Inferior parietal cortex (tissue), 1 donor: ENCODE results near the gene PHACTR1.
"Not testable (repeated sequence)": the region's sequence is repeated elsewhere in the genome, so short reads cannot be mapped to it uniquely, and the experiment has no call there.

Source experiments
- DNase-seq: peaks from one replicate; pipeline ENCODE4 v3.0.0-alpha.2; 2016; ENCODE audit errors: extremely low spot score

The PHACTR1 gene

DNA sequence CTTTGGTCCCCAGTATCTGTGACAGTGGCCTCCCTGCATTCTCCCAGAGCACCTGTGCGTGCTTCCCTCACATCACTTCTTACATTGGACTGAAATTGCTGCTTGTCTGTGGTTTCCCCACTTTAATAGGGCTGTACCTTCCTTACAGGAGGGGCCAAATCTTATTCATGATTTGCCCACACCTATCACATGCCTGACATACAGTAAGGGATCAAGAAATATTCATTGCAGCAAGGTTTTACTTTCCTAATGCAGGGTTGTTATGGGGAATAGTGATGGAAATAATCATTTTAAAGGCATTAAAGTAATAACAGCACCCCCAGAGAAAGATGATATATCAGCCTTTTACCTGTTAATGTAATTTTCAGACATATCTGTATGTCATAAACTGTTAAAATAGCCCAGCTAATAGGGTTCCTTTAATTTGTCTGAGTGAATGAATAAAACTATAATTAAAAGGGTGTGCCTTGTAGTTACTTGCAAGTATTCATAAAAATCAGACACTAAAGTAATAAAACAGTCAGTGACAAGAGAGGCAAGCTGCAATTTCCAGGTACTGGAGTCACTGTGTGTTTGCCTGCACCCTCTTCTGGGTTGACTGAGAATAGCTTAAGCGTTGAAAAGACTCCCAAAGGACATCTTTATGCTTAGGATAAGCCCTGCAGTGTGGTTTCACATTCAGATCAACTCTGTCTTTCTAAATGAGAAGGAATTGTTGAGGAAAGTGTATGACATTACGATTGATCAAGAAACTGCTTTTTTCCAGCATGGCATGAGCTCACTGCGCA lies 182.7 kb downstream of the PHACTR1 start:
- no peak for DNase-seq

DNA sequence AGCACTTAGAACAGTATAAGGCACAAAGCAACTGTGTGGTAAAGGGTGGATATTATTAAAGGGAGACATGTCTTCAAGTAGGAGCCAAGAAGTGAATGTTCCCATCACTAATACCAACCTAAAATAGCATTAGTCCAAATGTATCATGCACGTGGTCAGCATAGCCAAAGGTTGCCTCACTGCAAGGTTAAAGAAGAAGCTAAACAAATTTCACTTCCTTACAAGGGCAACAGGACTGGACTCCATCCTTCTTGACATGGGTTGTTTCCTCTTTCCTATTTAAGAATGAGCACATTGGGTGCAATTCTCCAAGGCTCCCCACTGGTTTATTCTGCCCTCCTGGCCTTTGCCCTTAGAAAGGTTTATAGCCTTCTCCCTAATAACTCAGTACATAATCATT lies 186.7 kb downstream of the PHACTR1 start:
- DNase-seq, result no peak

DNA sequence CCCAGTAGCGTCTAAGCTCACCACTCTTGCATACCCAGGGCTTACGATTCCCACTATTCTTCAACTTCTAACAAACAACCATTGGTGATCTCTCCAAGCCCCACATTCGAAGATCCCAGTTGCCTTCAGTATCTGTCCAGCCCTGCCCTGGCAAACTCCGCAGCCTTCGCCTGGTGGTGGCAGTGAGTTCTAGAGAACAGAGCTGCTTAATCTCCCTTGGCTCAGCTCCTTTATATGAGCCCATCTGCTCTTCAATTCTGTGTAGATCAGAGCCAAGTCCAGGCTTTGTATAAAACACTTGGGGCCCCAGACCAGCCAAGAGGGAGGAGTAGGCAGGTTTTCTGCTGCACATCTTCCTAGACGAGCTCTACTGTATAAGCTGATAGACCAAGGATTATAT lies 193.3 kb downstream of the PHACTR1 start:
- no peak for DNase-seq

DNA sequence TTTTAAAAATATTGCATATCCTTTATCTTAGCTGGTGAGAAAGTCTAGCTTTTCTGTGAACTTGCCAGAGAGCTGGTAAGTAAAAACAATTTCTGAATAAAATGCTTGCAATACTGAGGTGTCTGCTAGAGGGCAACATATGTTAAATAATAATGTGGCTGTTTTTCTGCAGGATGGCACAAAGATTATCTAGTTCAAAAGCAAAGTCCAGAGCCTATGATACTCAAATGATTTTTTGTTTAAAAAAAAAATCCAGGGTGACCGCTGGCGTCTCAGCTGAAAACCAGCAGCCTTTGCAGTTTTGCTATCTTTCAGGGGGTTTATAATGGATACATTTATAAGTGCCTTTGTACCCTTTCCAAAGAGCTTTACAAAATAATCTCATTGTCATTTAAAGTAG lies 194.9 kb downstream of the PHACTR1 start:
- peak; percentile 82 for DNase-seq

DNA sequence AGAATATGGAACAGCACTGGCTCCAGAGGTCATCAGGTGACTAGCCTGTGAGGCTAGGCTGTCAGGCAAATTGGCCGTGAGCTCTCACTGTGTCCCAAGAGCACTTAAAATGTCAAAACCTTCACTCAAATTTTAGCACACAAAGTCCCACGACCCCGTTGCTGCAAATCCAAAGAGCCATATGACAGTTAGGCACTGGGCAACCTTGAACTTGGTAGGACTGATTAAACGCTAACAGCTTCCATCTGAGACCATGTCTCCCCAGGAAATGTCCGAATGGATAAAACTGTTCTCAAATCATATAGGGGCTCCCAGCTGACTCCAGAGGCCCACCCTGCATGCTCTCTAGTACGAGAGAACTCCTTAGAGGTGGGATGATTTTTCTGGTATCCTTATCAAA lies 196.6 kb downstream of the PHACTR1 start:
- DNase-seq, result no peak

DNA sequence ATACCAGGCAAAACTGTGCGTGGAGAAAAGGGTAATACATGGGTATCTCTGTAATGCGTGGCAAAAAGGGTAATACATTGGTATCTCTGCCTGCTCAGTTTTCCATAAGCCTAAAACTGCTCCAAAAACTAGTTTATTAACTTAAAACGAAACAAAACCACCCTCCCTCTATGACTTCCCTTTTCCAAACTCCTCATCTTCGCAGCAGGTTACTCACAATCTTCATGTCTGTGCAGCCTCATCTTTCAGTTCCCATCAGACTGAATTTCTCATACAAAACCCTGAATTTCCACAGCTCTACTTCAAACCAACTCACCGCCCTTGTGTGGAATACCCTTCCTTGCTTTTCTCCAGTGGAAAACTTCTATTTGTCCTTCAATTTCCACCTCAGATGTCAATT lies 199.4 kb downstream of the PHACTR1 start:
- DNase-seq, result no peak

DNA sequence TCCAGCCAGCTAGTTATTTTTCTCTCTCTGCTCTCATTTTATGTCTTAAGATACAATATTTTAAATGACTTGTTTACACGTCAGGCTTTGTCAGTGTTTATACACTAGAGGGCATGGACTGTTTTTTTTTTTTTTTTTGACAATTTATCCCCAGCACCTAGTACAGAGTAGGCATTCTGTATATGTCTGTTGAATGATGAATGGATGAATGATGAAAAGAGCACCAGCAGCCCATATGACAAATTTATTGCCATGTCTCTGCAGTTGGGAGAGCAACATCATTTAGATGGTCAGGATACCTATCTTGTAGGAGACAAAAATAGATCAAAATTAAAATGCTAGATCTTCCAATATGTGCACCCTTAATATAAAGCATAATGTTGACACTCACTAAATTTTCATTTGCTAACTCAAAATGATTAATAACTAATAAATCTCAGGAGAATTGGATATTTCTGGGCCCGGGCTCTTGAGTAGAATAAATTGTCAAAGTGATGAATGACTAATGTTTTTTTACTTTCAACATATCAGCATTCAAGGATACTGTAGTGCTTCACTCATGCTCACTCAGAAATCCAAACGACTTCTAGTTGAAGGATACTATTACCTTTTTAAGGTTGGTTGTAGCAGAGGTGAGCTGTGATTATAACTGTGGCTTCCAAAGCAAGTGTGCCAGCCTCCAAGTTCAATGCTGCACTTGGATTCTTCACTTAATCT lies 200.0 kb downstream of the PHACTR1 start:
- no peak for DNase-seq

DNA sequence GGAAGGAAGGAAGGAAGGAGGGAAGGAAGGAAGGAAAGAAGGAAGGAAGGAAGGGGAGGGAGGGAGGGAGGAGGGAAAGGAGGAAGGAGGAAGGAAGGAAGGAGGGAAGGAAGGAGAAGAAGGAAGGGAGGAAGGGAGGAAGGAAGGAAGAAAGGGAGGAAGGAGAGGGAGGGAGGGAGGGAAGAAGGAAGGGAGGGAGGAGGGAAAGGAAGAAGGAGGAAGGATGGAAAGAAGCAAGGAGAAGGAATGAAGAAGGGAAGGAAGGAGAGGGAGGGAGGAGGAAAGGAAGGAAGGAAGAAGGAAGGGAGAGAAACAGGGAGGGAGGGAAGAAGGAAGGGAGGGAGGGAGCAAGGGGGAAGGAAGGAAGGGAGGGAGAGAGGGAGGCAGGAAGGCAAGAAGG lies 204.9 kb downstream of the PHACTR1 start:
- DNase-seq, result no peak

DNA sequence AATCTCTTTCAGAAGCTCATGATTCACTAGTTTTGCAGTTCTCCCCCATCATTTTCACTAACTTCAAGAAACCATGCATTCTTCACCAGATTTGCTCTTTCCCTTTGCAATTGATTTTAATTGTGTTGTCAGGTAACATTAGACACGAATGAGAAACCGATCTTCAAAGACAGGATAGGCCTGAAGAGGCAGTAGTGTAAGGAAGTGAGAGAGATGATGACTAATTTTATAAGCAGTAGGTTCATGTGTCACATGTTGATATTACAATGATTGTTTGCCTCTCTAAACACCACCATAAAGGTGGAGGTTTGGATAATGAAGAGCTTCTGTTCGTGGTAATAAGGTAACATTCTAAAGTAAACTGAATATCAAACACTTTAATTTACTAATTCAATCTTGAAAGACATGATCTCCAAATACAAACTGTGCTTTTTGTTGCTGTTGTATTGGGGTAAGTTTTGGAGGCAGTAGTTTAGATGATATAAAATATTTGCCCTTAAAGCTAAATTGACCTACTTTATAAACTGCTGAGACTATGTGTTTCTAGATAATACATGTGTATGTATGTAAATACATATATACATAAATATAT lies 207.2 kb downstream of the PHACTR1 start:
- DNase-seq, result no peak

DNA sequence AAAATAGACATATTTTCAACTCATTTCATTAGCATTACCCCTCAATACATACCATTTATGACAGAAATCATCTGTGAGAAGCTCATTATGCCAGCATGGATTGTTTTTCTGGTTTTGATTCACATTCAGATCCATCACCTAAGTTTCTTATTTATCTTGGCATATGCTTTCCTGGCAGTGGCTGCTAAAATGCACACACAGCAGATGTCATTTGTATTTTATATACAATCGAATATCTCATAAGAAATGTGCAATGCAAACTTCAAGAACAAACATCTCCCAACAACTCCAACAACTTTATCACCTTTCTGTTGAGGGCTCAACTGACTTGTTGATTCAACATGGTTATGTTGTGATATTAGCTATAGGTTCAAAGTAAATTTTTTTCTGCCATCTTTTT lies 208.3 kb downstream of the PHACTR1 start:
- no peak for DNase-seq

DNA sequence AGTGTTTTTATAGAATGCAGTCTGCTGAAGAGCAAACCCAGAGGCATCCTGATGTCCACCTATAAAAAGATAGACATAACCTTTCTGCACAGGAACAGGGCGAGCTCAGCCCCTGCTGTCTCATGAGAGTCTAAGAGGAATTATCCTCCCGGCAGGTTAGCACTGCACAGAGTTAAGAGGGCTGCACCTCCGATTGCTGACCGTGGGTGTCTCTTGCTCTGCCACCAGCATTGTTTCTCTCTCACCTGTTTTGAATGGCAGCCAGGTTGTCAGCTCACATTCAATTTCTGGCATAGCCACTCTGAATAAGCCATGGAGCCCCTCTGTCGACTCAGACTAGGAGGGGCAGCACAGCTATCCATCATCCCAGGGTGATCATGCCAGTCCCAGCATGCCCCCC lies 211.2 kb downstream of the PHACTR1 start:
- DNase-seq, result no peak

DNA sequence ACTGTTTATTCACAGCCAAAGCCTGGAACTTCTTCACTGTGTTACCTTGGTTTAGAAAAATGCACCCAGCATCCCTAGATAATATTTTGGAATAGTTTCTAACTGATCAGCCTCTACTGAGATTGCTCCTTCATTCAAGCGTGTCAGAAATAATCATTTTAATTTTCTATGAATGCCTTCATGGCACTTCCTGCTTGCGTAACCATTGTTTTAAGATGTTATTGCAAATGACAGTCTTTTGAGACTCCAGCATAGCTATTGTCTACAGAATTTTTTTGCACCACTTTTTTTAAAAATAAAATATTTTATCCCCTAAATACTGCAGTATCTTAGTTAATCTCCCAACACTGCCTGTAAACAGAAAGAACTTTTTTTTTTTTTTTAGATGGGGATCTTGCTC lies 213.1 kb downstream of the PHACTR1 start:
- no peak for DNase-seq

DNA sequence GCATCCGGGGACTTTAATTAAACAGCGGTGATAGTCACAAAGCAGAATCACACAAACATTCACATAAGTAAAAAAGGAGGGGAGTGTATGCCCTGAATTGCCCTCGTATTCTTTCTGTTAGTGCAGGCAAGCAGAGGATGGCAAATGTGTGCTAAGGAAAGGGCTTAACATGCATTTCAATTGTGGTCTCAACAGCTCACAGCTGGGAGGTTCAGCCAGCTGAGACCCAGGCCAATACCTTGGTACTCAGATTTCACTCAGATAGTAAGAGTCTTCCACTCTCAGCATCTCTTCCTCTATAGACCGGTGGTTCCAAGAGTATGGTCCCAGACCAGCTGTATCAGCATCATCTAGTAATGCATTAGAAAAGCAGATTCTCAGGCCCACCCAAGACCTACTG lies 215.1 kb downstream of the PHACTR1 start:
- DNase-seq, result no peak

DNA sequence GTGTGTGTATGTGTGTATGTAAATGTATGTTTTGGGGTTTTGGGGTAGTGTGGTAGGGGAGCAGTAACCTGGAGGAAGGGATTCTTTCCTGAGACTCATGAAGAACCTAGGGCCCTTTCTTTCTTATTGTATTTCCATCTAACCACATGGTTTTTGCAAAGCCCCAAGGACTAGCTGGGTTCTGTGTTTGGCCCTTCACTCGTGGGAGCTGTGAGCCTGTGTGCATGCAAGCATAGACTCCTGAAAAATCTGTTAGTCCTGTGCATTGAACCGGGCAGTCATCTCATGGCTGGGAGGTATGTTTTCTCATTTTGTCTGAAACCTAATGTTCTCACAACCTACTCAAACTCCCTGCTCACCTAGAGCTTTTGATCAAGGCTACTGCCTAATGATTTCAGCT lies 219.1 kb downstream of the PHACTR1 start:
- DNase-seq, result no peak

DNA sequence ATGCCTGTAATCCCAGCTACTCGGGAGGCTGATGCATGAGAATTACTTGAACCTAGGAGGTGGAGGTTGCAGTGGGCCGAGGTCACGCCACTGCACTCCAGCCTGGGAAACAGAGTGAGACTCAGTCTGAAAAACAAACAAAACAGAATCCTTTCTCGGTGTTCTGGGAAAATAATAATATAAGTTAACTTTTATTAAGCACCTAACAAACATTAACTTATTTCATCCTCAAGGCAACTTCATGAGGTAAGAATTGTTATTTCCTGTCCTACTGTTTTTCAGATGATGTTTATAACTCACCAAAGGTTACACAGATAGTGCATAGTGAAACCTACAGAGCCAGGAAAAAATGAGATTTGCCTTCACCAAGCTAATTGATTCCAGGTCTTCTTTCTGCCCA lies 221.4 kb downstream of the PHACTR1 start:
- DNase-seq, result no peak

DNA sequence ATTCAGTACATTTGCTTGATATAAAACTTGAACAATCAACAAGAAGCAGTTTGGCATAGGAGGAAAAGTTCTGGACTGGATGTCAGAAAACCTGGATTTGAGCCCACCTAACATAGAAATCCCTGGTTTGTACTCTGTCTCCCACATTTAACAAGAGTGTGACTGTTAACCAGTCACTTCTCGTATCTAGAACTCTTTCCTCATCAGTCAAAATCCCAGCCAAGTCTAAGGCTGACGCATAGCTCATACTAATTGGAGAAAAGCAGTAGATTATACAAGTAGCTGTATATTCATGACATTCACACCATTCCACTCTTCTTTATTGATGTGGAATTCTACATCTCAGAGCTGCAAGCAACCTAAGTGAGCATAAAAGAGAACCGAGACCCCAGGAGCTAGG lies 222.7 kb downstream of the PHACTR1 start:
- no peak for DNase-seq

DNA sequence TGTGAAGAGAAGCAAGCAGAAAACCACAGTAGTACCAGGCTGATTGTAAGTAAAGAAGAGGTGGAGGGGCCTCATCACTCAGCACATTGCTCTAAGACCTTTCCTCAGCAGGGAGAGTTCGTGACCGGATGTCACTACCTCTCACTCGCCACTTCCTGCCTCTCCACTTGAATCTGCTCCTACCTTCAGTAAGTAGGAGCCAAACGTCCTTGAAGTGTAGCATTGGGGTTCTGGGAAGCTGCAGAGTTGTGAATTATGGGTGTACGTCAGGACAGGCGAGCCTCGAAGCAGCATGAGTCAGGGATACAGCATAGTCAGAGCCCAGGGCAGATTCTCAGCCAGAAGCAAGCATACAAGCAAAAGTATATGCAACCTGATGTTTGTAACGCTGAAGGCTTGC lies 224.9 kb downstream of the PHACTR1 start:
- no peak for DNase-seq

DNA sequence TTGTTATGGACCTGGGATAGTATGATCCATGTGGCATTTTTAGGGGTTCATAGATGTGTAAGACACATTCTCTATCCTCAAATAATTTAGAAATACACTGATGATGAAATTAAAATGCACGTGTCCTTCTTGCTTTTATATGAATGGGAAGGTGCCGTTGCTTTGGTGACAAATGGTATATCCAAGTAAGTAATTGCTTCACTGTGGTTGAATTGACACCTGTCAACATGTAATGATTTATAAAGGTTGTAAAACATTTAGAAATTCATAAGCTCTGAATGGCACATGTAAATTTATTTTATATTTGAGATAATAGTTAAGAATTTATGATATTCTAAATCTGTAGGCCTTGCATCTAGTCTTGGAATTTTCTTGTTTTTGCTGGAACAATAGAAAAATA lies 227.0 kb downstream of the PHACTR1 start:
- no peak for DNase-seq

DNA sequence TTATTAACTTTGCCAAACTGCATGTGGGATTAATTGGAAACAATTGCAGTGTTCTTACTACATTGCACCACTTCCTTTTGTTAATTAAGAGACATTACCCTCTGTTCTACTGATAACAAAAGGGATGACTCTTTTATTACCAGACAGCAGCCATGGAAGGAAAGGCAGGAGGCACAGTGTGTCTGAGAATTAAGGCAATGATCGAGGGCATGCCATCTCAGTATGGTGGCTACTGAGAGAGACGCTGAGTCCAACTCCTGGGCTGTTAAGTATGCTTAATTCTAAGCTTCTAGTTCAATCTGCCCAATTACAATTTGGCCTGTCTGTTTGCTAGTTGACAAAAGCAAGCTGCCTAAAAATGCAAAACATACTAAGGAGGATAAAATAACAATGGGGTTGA lies 227.4 kb downstream of the PHACTR1 start:
- DNase-seq, result no peak

DNA sequence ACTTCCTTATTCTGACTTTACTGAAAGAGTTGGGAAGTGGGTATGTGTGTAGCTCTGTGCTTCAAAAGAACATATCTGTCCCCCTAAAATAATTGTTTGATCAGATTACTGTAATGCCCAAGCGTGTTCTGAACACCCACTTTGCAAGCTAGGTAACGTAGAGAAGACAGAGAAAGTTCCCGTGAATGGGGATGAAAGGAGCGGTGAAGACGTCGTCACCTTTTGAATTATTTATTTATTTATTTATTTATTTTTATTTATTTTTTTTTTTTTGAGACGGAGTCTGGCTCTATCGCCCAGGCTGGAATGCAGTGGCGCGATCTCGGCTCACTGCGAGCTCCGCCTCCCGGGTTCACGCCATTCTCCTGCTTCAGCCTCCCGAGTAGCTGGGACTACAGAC lies 228.0 kb downstream of the PHACTR1 start:
- DNase-seq, result not testable (repeated sequence)

DNA sequence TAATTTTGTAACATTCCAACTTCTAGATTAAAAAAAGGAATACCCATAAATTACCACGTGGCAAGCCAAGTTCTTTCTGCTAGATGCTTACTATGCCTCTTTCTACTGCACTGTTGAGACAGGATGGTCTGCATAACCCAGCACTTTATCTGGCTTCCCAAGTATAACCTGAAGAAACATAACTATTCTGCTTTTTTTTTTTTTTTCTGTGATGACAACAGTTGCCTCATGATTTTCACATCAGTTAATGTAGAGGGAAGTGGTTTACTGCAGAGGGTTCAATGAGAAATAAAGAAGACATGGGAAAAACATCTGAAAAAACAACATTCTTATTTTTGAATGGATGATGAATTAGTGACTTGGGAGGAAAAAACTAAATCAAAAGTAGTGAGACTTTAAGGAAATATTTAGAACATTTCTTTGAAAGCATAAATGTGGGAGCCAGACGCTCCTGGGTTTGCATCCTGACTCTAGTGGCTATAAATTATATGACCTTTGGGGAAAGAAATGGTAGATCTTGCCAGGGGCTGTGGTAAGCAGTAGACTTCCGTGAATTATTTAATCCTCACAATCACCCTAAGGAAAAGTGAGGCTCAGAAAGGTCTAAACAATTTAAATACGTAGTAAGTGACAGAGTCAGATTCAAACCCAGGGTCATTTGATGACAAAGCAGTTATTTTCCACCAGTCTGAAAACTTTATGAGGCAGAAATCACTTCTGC lies 230.7 kb downstream of the PHACTR1 start:
- no peak for DNase-seq

DNA sequence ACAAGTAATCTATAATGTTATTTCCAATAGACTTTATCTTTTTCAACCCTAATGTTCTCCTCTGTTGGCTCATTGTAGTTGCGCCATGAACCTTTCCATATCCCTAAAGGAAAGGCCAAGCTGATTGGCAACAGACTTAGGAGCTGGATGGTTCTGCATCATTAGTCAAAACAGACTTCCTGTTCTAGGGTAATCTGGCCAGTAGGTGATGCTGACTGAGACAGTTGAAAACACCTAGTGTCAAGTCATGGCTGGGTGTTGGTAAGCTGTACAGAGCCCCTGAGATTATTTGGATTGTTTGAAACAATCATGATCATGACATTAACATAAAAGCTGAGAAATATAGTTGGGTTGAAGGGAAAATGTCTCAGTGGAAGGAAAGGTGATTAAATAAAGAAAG lies 231.4 kb downstream of the PHACTR1 start:
- no peak for DNase-seq

DNA sequence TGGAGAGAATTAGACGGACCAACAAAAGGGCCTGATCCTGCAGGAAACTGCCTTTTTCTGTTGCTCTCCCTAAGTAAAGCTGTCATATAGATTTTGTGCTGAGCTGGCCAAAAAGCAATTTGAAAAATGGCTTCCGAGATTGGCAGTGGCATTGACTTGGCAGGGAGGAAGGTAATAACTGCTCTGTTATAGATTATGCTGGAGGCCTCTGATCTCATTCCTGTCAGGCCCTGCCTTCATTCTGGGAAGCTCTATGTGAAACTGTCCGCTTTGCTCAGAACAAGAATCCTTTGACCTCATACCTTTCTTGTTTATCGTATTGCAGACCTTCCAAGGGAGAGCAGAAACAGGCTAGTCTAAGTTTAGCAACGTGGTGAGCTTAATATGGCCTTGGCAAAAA lies 234.4 kb downstream of the PHACTR1 start:
- DNase-seq, result no peak
